Fibroblast of lung (primary cell): Measurements from ENCODE around the gene TMEFF2. TPM values are rescaled to one million over a fixed set of nuclear protein-coding genes. Genes with fewer than 3 reads are reported as not detected.

Experiments
- DNase-seq, 2 donors: peaks; one replicate each; pipeline versions ENCODE4 v3.0.0 to v3.0.0-alpha.2; 2010; ENCODE audit warnings: low read depth in 2 of 2
- H2AFZ ChIP-seq: 2 replicates; pipeline ENCODE4 v1.5.1; 2012; ENCODE audit warnings: low read length, control low read depth, inconsistent platforms
- H3K27ac ChIP-seq: 2 replicates; pipeline ENCODE4 v1.5.1; 2011; ENCODE audit warnings: low read length, control low read depth; ENCODE audit not compliant: insufficient read depth
- H3K27me3 ChIP-seq: 2 replicates; pipeline ENCODE4 v1.5.1; 2011; ENCODE audit warnings: mild to moderate bottlenecking, low read length; ENCODE audit not compliant: control insufficient read depth, insufficient read depth
- H3K36me3 ChIP-seq: 2 replicates; pipeline ENCODE4 v1.5.1; 2011; ENCODE audit warnings: low read length; ENCODE audit not compliant: control insufficient read depth, insufficient read depth
- H3K4me1 ChIP-seq: 2 replicates; pipeline ENCODE4 v1.5.1; 2011; ENCODE audit warnings: low read length; ENCODE audit not compliant: control insufficient read depth, insufficient read depth; ENCODE audit errors: extremely low read depth
- H3K4me2 ChIP-seq: 2 replicates; pipeline ENCODE4 v1.5.1; 2011; ENCODE audit warnings: low read length, control low read depth; ENCODE audit not compliant: insufficient read depth; ENCODE audit errors: extremely low read depth
- H3K4me3 ChIP-seq, 4 experiments: fragments of 200-600 bp in 1 of 4; sonication (generic) in 1 of 4; replicated peaks in 1 of 4; 2 replicates each; pipeline ENCODE4 v1.5.1; 2011 to 2016; ENCODE audit warnings: low read length in 4 of 4, low read depth in 3 of 4, mild to moderate bottlenecking in 3 of 4, control low read depth in 2 of 4, inconsistent platforms in 1 of 4, mixed read lengths in 1 of 4; ENCODE audit not compliant: insufficient read depth in 1 of 4; ENCODE audit errors: control extremely low read depth in 1 of 4
- H3K79me2 ChIP-seq: 2 replicates; pipeline ENCODE4 v1.5.1; 2012; ENCODE audit warnings: mild to moderate bottlenecking, low read length, inconsistent platforms; ENCODE audit not compliant: control insufficient read depth, insufficient read depth
- H3K9ac ChIP-seq: 2 replicates; pipeline ENCODE4 v1.5.1; 2011; ENCODE audit warnings: mild to moderate bottlenecking, low read length, control low read depth; ENCODE audit not compliant: insufficient read depth
- H3K9me3 ChIP-seq: 2 replicates; pipeline ENCODE4 v1.5.1; 2012; ENCODE audit warnings: low read depth, low read length; ENCODE audit not compliant: control insufficient read depth, insufficient read depth
- H4K20me1 ChIP-seq: 2 replicates; pipeline ENCODE4 v1.5.1; 2011; ENCODE audit warnings: low read length; ENCODE audit not compliant: control insufficient read depth, insufficient read depth; ENCODE audit errors: extremely low read depth
- EZH2 ChIP-seq: IDR thresholded peaks from 2 replicates; pipeline ENCODE4 v1.5.1; 2012; ENCODE audit warnings: low read length, control low read depth, mild to moderate bottlenecking; ENCODE audit errors: missing control alignments
- polyA plus RNA-seq, 2 donors: library from polyadenylated mRNA; depleted of rRNA in 1 of 2; stranded (reverse) in 1 of 2; unstranded in 1 of 2; fragments of >200 nt; gene quantifications; 2 replicates each; pipeline ENCODE4 v1.2.1, GENCODE V29; 2011 to 2012; ENCODE audit warnings: missing spikeins in 1 of 2
- total RNA-seq: library from RNA; depleted of rRNA; stranded (reverse); fragments of >200 nt; gene quantifications from 2 replicates; pipeline ENCODE4 v1.2.1, GENCODE V29; 2014
- TF ChIP-seq, protein P1 (sequence below), 2 donors: IDR thresholded peaks in 1 of 2; conservative IDR thresholded peaks in 1 of 2; 1 replicate in 1 of 2; 2 replicates in 1 of 2; pipeline ENCODE4 v1.5.1; 2011 to 2012; ENCODE audit warnings: low read length in 2 of 2, control low read depth in 1 of 2, inconsistent platforms in 1 of 2, low read depth in 1 of 2, mild to moderate bottlenecking in 1 of 2

Gene TMEFF2
- total and polyA plus RNA-seq, 2 donors (not counting 1 experiment from before 2014, with no cell fraction given), result 0.33 to 0.87 TPM

DNA sequence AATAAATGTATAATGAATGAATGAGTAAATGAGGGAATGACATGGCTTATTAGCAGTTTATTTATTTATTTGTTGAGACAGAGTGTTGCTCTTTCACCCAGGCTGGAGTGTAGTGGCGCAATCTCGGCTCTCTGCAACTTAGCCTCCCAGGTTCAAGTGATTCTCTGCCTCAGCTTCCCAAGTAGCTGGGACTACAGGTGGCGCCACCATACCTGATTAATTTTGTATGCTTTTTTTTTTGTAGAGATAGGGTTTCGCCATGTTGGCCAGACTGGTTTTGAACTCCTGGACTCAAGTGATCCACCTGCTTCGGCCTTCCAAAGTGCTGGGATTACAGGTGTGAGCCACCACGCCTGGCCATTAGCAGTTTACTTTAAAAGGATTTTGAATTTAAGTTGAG lies 247.5 kb downstream of the TMEFF2 start:
- H3K4me2 ChIP-seq, result no peak overlapping the region
- no peak overlapping the region for H3K9ac ChIP-seq
- no peak for TF ChIP-seq EZH2
- TF ChIP-seq, protein P1, sequence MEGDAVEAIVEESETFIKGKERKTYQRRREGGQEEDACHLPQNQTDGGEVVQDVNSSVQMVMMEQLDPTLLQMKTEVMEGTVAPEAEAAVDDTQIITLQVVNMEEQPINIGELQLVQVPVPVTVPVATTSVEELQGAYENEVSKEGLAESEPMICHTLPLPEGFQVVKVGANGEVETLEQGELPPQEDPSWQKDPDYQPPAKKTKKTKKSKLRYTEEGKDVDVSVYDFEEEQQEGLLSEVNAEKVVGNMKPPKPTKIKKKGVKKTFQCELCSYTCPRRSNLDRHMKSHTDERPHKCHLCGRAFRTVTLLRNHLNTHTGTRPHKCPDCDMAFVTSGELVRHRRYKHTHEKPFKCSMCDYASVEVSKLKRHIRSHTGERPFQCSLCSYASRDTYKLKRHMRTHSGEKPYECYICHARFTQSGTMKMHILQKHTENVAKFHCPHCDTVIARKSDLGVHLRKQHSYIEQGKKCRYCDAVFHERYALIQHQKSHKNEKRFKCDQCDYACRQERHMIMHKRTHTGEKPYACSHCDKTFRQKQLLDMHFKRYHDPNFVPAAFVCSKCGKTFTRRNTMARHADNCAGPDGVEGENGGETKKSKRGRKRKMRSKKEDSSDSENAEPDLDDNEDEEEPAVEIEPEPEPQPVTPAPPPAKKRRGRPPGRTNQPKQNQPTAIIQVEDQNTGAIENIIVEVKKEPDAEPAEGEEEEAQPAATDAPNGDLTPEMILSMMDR (conservative IDR thresholded peaks at IDR 0.05 in 1 of 2, IDR thresholded peaks at IDR 0.05 in 1 of 2; ENCODE audit: low read depth in 1 of 2, low read length in 2 of 2), result no peak
- no peaks in the 10 kb centered on the region for H3K27me3 ChIP-seq
- no peaks in the 10 kb centered on the region for H4K20me1 ChIP-seq
- H3K4me3 ChIP-seq, result no peak overlapping the region
- H3K27ac ChIP-seq, result no peak overlapping the region
- H3K36me3 ChIP-seq, result no peaks in the 10 kb centered on the region
- H3K9me3 ChIP-seq, result no peaks in the 10 kb centered on the region
- DNase-seq, result no peak
- no peaks in the 10 kb centered on the region for H3K79me2 ChIP-seq
- H3K4me1 ChIP-seq, result peaks cover 2% of the 10 kb centered on the region
- no peak overlapping the region for H2AFZ ChIP-seq

DNA sequence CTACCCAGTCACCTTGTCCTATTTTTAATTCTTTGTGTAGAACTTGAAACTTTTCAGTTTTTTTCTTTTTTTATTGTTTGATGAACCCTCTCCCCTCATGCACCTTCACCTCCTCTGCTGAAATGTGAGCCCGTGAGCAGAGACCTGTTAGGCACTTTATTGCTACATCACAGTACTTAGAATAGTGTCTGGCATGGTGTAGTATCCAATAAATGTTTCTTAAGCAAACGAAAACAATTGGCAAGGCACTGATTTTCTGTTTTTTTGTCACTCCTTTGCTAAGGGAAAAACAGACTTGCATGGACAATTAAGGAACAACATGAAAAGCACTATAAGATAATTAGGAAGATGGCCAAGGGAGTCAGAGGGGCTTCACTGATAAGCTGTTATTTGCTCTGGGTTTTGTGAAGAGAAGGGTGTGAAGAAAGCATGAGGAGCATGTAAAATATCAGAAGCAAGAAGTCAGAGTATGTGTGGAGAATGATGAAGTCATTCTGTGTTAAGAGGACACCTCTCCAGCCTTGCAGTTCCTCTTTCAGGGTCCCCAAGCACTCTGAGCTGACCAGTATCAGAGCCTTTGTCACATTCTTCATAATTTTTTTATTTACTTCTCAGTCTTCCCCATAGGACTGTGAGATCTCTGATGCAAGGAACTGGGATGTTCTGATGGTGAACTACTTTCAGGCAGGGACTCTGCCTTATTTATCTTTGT lies 248.1 kb downstream of the TMEFF2 start:
- H3K9me3 ChIP-seq, result no peaks in the 10 kb centered on the region
- H3K36me3 ChIP-seq, result no peaks in the 10 kb centered on the region
- TF ChIP-seq, protein P1 (conservative IDR thresholded peaks at IDR 0.05 in 1 of 2, IDR thresholded peaks at IDR 0.05 in 1 of 2; ENCODE audit: low read depth in 1 of 2, low read length in 2 of 2), result no peak
- TF ChIP-seq EZH2, result no peak
- H3K4me2 ChIP-seq, result no peak overlapping the region
- no peak overlapping the region for H2AFZ ChIP-seq
- H3K27ac ChIP-seq, result no peak overlapping the region
- H3K4me3 ChIP-seq, result no peak overlapping the region
- H3K79me2 ChIP-seq, result no peaks in the 10 kb centered on the region
- no peak overlapping the region for H3K9ac ChIP-seq
- no peak for DNase-seq
- no peaks in the 10 kb centered on the region for H4K20me1 ChIP-seq
- H3K27me3 ChIP-seq, result no peaks in the 10 kb centered on the region
- peaks cover 2% of the 10 kb centered on the region for H3K4me1 ChIP-seq

DNA sequence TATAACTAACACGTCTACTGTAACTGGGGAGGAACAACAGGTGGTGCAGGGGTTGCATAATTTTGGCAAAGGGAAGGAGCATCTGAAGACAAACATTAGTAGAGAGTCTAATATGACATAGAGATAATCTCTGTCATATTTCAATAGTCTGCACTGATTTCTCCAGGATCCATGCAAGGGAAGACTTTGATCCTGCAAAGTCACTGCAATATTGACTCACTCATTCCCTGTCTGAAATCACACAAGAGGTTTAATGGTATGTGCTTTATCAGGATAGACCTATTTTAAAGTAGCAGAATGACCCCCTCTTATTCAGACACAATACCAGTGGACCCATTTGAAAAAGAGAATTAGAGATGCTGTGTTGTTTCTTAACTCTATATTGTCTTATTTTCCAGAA lies 249.1 kb downstream of the TMEFF2 start:
- H3K27me3 ChIP-seq, result no peaks in the 10 kb centered on the region
- H3K36me3 ChIP-seq, result no peaks in the 10 kb centered on the region
- H3K4me2 ChIP-seq, result no peak overlapping the region
- no peak for DNase-seq
- H2AFZ ChIP-seq, result no peak overlapping the region
- no peaks in the 10 kb centered on the region for H3K9me3 ChIP-seq
- no peak overlapping the region for H3K9ac ChIP-seq
- H3K27ac ChIP-seq, result no peak overlapping the region
- H3K4me1 ChIP-seq, result peaks cover 2% of the 10 kb centered on the region
- H4K20me1 ChIP-seq, result no peaks in the 10 kb centered on the region
- H3K79me2 ChIP-seq, result no peaks in the 10 kb centered on the region
- no peak for TF ChIP-seq EZH2
- TF ChIP-seq, protein P1 (conservative IDR thresholded peaks at IDR 0.05 in 1 of 2, IDR thresholded peaks at IDR 0.05 in 1 of 2; ENCODE audit: low read depth in 1 of 2, low read length in 2 of 2), result no peak
- no peak overlapping the region for H3K4me3 ChIP-seq
